CD4-positive, alpha-beta T cell treated with Interleukin-17A for 4 hours (primary cell): Measurements from ENCODE around the gene PLXNA4.
A peak's percentile ranks its signal among the peaks of the same experiment; 100 is the strongest.
"Not testable (repeated sequence)": the region's sequence is repeated elsewhere in the genome, so short reads cannot be mapped to it uniquely, and the experiment has no call there.

ENCODE experiments used
- DNase-seq: peaks from one replicate; pipeline ENCODE4 v3.0.0-alpha.2; 2020; ENCODE audit warnings: mixed read lengths

Gene PLXNA4

GRCh38 chr7:132406039-132406438 lies 170.2 kb downstream of the PLXNA4 start:
- DNase-seq: no peak

- DNase-seq: no peak
These were observed 172.0 kb downstream of the PLXNA4 start for GRCh38 chr7:132404261-132404660.

- no peak for DNase-seq
These were observed 172.7 kb downstream of the PLXNA4 start for GRCh38 chr7:132403465-132404110.

GRCh38 chr7:132402751-132403245 lies 173.5 kb downstream of the PLXNA4 start:
- no peak for DNase-seq

- DNase-seq: no peak
These were observed 174.2 kb downstream of the PLXNA4 start for GRCh38 chr7:132402096-132402495.

- no peak for DNase-seq
These were observed 175.6 kb downstream of the PLXNA4 start for GRCh38 chr7:132400561-132401142.

GRCh38 chr7:132399367-132399766 lies 176.9 kb downstream of the PLXNA4 start:
- no peak for DNase-seq

GRCh38 chr7:132398253-132398925 lies 177.9 kb downstream of the PLXNA4 start:
- no peak for DNase-seq

- no peak for DNase-seq
These were observed 179.2 kb downstream of the PLXNA4 start for GRCh38 chr7:132397070-132397469.

- no peak for DNase-seq
These were observed 180.9 kb downstream of the PLXNA4 start for GRCh38 chr7:132395361-132395760.

- peak; percentile 38 for DNase-seq
These were observed 181.7 kb downstream of the PLXNA4 start for GRCh38 chr7:132394283-132395198.

GRCh38 chr7:132393789-132394261 lies 182.4 kb downstream of the PLXNA4 start:
- DNase-seq: no peak

GRCh38 chr7:132392713-132393112 lies 183.6 kb downstream of the PLXNA4 start:
- no peak for DNase-seq

GRCh38 chr7:132390705-132391104 lies 185.6 kb downstream of the PLXNA4 start:
- no peak for DNase-seq

GRCh38 chr7:132390049-132390448 lies 186.2 kb downstream of the PLXNA4 start:
- DNase-seq: not testable (repeated sequence)

GRCh38 chr7:132388688-132389087 lies 187.6 kb downstream of the PLXNA4 start:
- no peak for DNase-seq

- no peak for DNase-seq
These were observed 188.7 kb downstream of the PLXNA4 start for GRCh38 chr7:132387596-132387995.

GRCh38 chr7:132386201-132386681 lies 190.0 kb downstream of the PLXNA4 start:
- DNase-seq: no peak

GRCh38 chr7:132383962-132384361 lies 192.3 kb downstream of the PLXNA4 start:
- no peak for DNase-seq

GRCh38 chr7:132381742-132382472 lies 194.4 kb downstream of the PLXNA4 start:
- DNase-seq: no peak

GRCh38 chr7:132380059-132380458 lies 196.2 kb downstream of the PLXNA4 start:
- no peak for DNase-seq

GRCh38 chr7:132379292-132379691 lies 197.0 kb downstream of the PLXNA4 start:
- DNase-seq: no peak
